Small intestine (tissue), 7 donors: Measurements from ENCODE around the gene RECK. TPM values are rescaled to one million over a fixed set of nuclear protein-coding genes. Genes with fewer than 3 reads are reported as not detected.
A peak's percentile ranks its signal among the peaks of the same experiment; 100 is the strongest.
"Not testable (repeated sequence)": the region's sequence is repeated elsewhere in the genome, so short reads cannot be mapped to it uniquely, and the experiment has no call there.

Source experiments
- DNase-seq, 2 donors: peaks; one replicate each; pipeline versions ENCODE4 v3.0.0 to v3.0.0-alpha.2; 2013
- FAIRE-seq: peaks from 2 replicates; lab custom pipeline; 2012; peaks lifted over from hg19 to GRCh38; lab: Jason Lieb, UNC
- H3K27ac ChIP-seq, 3 donors: one replicate each; pipeline ENCODE4 v1.5.1; 2013; ENCODE audit warnings: low read length in 2 of 3, mild to moderate bottlenecking in 2 of 3, control low read depth in 1 of 3, inconsistent platforms in 1 of 3, low read depth in 1 of 3, moderate library complexity in 1 of 3
- H3K27me3 ChIP-seq, 3 donors: one replicate each; pipeline ENCODE4 v1.6.1; 2013; ENCODE audit warnings: low read length in 3 of 3, inconsistent platforms in 1 of 3; ENCODE audit not compliant: control insufficient read depth in 3 of 3, insufficient read depth in 3 of 3
- H3K36me3 ChIP-seq, 3 donors: one replicate each; pipeline ENCODE4 v1.6.1; 2013; ENCODE audit warnings: low read length in 3 of 3, inconsistent platforms in 1 of 3, low read depth in 1 of 3, mild to moderate bottlenecking in 1 of 3, moderate library complexity in 1 of 3; ENCODE audit not compliant: control insufficient read depth in 3 of 3, insufficient read depth in 2 of 3
- H3K4me1 ChIP-seq, 3 donors: one replicate each; pipeline ENCODE4 v1.6.1; 2013; ENCODE audit warnings: low read length in 2 of 3, inconsistent platforms in 1 of 3, low read depth in 1 of 3, mild to moderate bottlenecking in 1 of 3, moderate library complexity in 1 of 3; ENCODE audit not compliant: control insufficient read depth in 3 of 3, insufficient read depth in 2 of 3
- H3K4me3 ChIP-seq, 3 donors: one replicate each; pipeline ENCODE4 v1.5.1; 2013; ENCODE audit warnings: low read length in 3 of 3, control low read depth in 1 of 3, inconsistent platforms in 1 of 3, low read depth in 1 of 3, mild to moderate bottlenecking in 1 of 3, moderate library complexity in 1 of 3
- H3K9me3 ChIP-seq, 2 donors: one replicate each; pipeline ENCODE4 v1.6.1; 2013; ENCODE audit warnings: low read depth in 1 of 2, low read length in 1 of 2; ENCODE audit not compliant: control insufficient read depth in 2 of 2, insufficient read depth in 1 of 2
- WGBS, 3 donors: extraction: QIAGEN DNeasy Blood & Tissue Kit; methylation state at CpG; one replicate each; pipeline ENCODE4 v1.1.7; 2013; 5-methylcytosine and 5-hydroxymethylcytosine counted together
- polyA plus RNA-seq, 4 donors: library from polyadenylated mRNA; stranded (reverse) in 3 of 4; unstranded in 1 of 4; fragments of 200-250 nt in 3 of 4; fragments of 120-200 nt in 1 of 4; gene quantifications; one replicate each; pipeline versions ENCODE4 v1.2.1 to v1.2.3, GENCODE V29; 2013
- donor health status: healthy with polysubstance abuse.
- donor health status: control.
- donor health status: control.
- donor health status: Bipolar disorder and iron deficiency.
- donor health status: healthy.

RECK gene
- polyA plus RNA-seq, 4 donors = 0.81 to 5.0 (median 4.7) TPM; not detected in 1

GRCh38 chr9:36087054-36087453 lies 50.3 kb downstream of the RECK start:
- H3K4me3 ChIP-seq, H3K27ac ChIP-seq, H3K9me3 ChIP-seq, H3K27me3 ChIP-seq, FAIRE-seq, H3K36me3 ChIP-seq, DNase-seq: not testable (repeated sequence)
- H3K4me1 ChIP-seq = peaks cover 0 to 20% (median 0%) of the 10 kb centered on the region in 3 donors

GRCh38 chr9:36088020-36088419 lies 51.3 kb downstream of the RECK start:
- H3K36me3 ChIP-seq = no peaks in the 10 kb centered on the region
- no peak overlapping the region for H3K4me3 ChIP-seq
- 89% methylated on average over 3 of the region's 3 CpGs for WGBS, 3 donors
- DNase-seq (no peak), FAIRE-seq (no peak)
- H3K27me3 ChIP-seq = no peaks in the 10 kb centered on the region
- peaks cover 0 to 20% (median 0%) of the 10 kb centered on the region in 3 donors for H3K4me1 ChIP-seq
- H3K9me3 ChIP-seq = no peaks in the 10 kb centered on the region
- no peak overlapping the region for H3K27ac ChIP-seq

- peak; percentile 12 to 32 for DNase-seq
- 32 to 43% (median 43%) methylated on average over 8 of the region's 8 CpGs for WGBS, 3 donors
- Histone ChIP-seq H3K9me3 (no peaks in the 10 kb centered on the region), H3K4me3 (no peak overlapping the region), H3K4me1 (peaks cover 0 to 15% (median 0%) of the 10 kb centered on the region in 3 donors), H3K27ac (no peak overlapping the region), H3K36me3 (no peaks in the 10 kb centered on the region), H3K27me3 (no peaks in the 10 kb centered on the region)
- FAIRE-seq = no peak
Observed at GRCh38 chr9:36091026-36091953, 54.6 kb downstream of the RECK start.

- DNase-seq (no peak), FAIRE-seq (no peak)
- Histone ChIP-seq H3K4me1 (peaks cover 0 to 15% (median 0%) of the 10 kb centered on the region in 3 donors), H3K4me3 (no peak overlapping the region), H3K27me3 (no peaks in the 10 kb centered on the region), H3K9me3 (no peaks in the 10 kb centered on the region), H3K27ac (peak overlapping the region in 1 of 3 donors; percentile 14), H3K36me3 (no peaks in the 10 kb centered on the region)
- 88 to 97% (median 92%) methylated on average over 1 of the region's 1 CpG for WGBS, 3 donors
Observed at GRCh38 chr9:36092014-36092413, 55.3 kb downstream of the RECK start.

GRCh38 chr9:36092509-36093215 lies 55.9 kb downstream of the RECK start:
- H3K27me3 ChIP-seq = no peaks in the 10 kb centered on the region
- 40 to 66% (median 46%) methylated on average over 9 of the region's 9 CpGs for WGBS, 3 donors
- peak overlapping the region; percentile 18 to 75 (median 68) for H3K27ac ChIP-seq
- no peaks in the 10 kb centered on the region for H3K9me3 ChIP-seq
- H3K36me3 ChIP-seq = no peaks in the 10 kb centered on the region
- peaks cover 0 to 15% (median 0%) of the 10 kb centered on the region in 3 donors for H3K4me1 ChIP-seq
- peak; percentile 53 to 90 for DNase-seq
- no peak overlapping the region for H3K4me3 ChIP-seq
- FAIRE-seq = no peak

- H3K4me3 ChIP-seq = no peak overlapping the region
- H3K27ac ChIP-seq = no peak overlapping the region
- FAIRE-seq (peak; percentile 39), DNase-seq (no peak)
- H3K9me3 ChIP-seq = no peaks in the 10 kb centered on the region
- WGBS, 3 donors = 89 to 93% (median 92%) methylated on average over 2 of the region's 2 CpGs
- H3K27me3 ChIP-seq = no peaks in the 10 kb centered on the region
- H3K36me3 ChIP-seq = no peaks in the 10 kb centered on the region
- peaks cover 0 to 15% (median 0%) of the 10 kb centered on the region in 3 donors for H3K4me1 ChIP-seq
Observed at GRCh38 chr9:36093384-36093783, 56.7 kb downstream of the RECK start.

- no peaks in the 10 kb centered on the region for H3K36me3 ChIP-seq
- H3K4me3 ChIP-seq = no peak overlapping the region
- H3K27me3 ChIP-seq = no peaks in the 10 kb centered on the region
- WGBS, 3 donors = 43 to 83% (median 80%) methylated on average over 1 of the region's 1 CpG
- DNase-seq = no peak
- no peak for FAIRE-seq
- H3K4me1 ChIP-seq = no peaks in the 10 kb centered on the region
- no peaks in the 10 kb centered on the region for H3K9me3 ChIP-seq
- H3K27ac ChIP-seq = no peak overlapping the region
Observed at GRCh38 chr9:36099718-36100117, 63.0 kb downstream of the RECK start.

- Histone ChIP-seq H3K4me3 (no peak overlapping the region), H3K36me3 (no peaks in the 10 kb centered on the region), H3K27me3 (no peaks in the 10 kb centered on the region), H3K27ac (no peak overlapping the region), H3K9me3 (no peaks in the 10 kb centered on the region), H3K4me1 (no peaks in the 10 kb centered on the region)
- DNase-seq (no peak), FAIRE-seq (no peak)
- 73 to 85% (median 77%) methylated on average over 3 of the region's 3 CpGs for WGBS, 3 donors
Observed at GRCh38 chr9:36100532-36100931, 63.8 kb downstream of the RECK start.
